Subcutaneous adipose tissue (tissue), 4 donors: Measurements from ENCODE around the gene NFKB2. TPM values are rescaled to one million over a fixed set of nuclear protein-coding genes. Genes with fewer than 3 reads are reported as not detected.

Source experiments
- CTCF ChIP-seq: fragments of 450-650 bp; IDR thresholded peaks from one replicate; pipeline ENCODE4 v1.5.1; 2016; ENCODE audit warnings: low read depth, mild to moderate bottlenecking, control low read depth, antibody characterized with exemption, moderate library complexity
- total RNA-seq, 4 donors: library from RNA; depleted of rRNA; stranded (reverse); fragments of >200 nt; gene quantifications; one replicate each; pipeline ENCODE4 v1.1.0, GENCODE V29; 2016

The NFKB2 gene
- total RNA-seq, 4 donors from 2014 or later: 7.7 to 20.3 (median 12.4) TPM

- no peak for TF ChIP-seq CTCF
Measured at GRCh38 chr10:102405108-102405571, 9.6 kb downstream of the NFKB2 start.

- TF ChIP-seq CTCF: no peak
Measured at GRCh38 chr10:102405632-102406031, 10.1 kb downstream of the NFKB2 start.

- no peak for TF ChIP-seq CTCF
Measured at GRCh38 chr10:102406815-102407214, 11.3 kb downstream of the NFKB2 start.

GRCh38 chr10:102407425-102408130 is 12.1 kb downstream of the NFKB2 start:
- TF ChIP-seq CTCF: no peak

- no peak for TF ChIP-seq CTCF
Measured at GRCh38 chr10:102408131-102408727, 12.7 kb downstream of the NFKB2 start.

- TF ChIP-seq CTCF: no peak
Measured at GRCh38 chr10:102408728-102409603, 13.5 kb downstream of the NFKB2 start.
